ENCODE data around the gene CYTH3. TPM values are rescaled to one million over a fixed set of nuclear protein-coding genes. Genes with fewer than 3 reads are reported as not detected.

Gene CYTH3
- total and polyA plus RNA-seq, 2 donors (not counting 3 experiments of a cell fraction or from before 2014, with no cell fraction given), result 8.6 to 11.2 TPM

- Histone ChIP-seq H3K4me3 (replicated peaks in 1 of 3; ENCODE audit: insufficient read depth in 1 of 3, low read depth in 1 of 3, low read length in 3 of 3) (no peak overlapping the region), H3K79me2 (ENCODE audit: control insufficient read depth, insufficient read depth, low read length) (no peaks in the 10 kb centered on the region), H3K9me3 (replicated peaks; ENCODE audit: control insufficient read depth, insufficient read depth, low read length) (no peaks in the 10 kb centered on the region), H3K27ac (ENCODE audit: insufficient read depth, low read depth, low read length) (no peak overlapping the region), H3K4me1 (ENCODE audit: control insufficient read depth, extremely low read depth, insufficient read depth, low read length) (no peaks in the 10 kb centered on the region), H3K27me3 (ENCODE audit: control insufficient read depth in 2 of 2, insufficient read depth in 2 of 2, low read length in 2 of 2) (no peaks in the 10 kb centered on the region), H3K9me1 (replicated peaks; ENCODE audit: control insufficient read depth, extremely low read depth, insufficient read depth, low read length) (no peaks in the 10 kb centered on the region), H3K4me2 (ENCODE audit: insufficient read depth, low read length) (no peak overlapping the region), H3K36me3 (ENCODE audit: control insufficient read depth in 2 of 2, extremely low read depth in 1 of 2, insufficient read depth in 2 of 2, low read length in 2 of 2) (no peaks in the 10 kb centered on the region), H4K20me1 (replicated peaks; ENCODE audit: control insufficient read depth, extremely low read depth, insufficient read depth, low read length) (no peaks in the 10 kb centered on the region), H2AFZ (ENCODE audit: low read depth, low read length) (no peak overlapping the region), H3K9ac (replicated peaks; ENCODE audit: extremely low read depth, insufficient read depth, low read length) (no peak overlapping the region)
- no peak for TF ChIP-seq MAX (IDR thresholded peaks at IDR 0.05; ENCODE audit: insufficient read depth, insufficient read length)
- no peak for TF ChIP-seq EZH2 (IDR thresholded peaks at IDR 0.05; ENCODE audit: borderline replicate concordance, low read depth, low read length, severe bottlenecking)
- TF ChIP-seq POLR2AphosphoS5 (IDR thresholded peaks at IDR 0.05; ENCODE audit: insufficient read depth, low read depth, low read length), result no peak
- no peak for TF ChIP-seq JUN (IDR thresholded peaks at IDR 0.05; ENCODE audit: borderline replicate concordance, insufficient read depth, insufficient read length, low read depth)
- TF ChIP-seq POLR2A (IDR thresholded peaks at IDR 0.05; ENCODE audit: low read depth, low read length), result no peak
- TF ChIP-seq CTCF (IDR thresholded peaks at IDR 0.05; ENCODE audit: extremely low read depth in 1 of 2, insufficient read depth in 1 of 2, low read depth in 1 of 2, low read length in 2 of 2), result no peak
- no peak for TF ChIP-seq MYC (IDR thresholded peaks at IDR 0.05; ENCODE audit: low read depth, low read length)
- no peak for TF ChIP-seq GATA2 (IDR thresholded peaks at IDR 0.05; ENCODE audit: insufficient read depth, insufficient read length, low read depth, low read length)
- TF ChIP-seq FOS (IDR thresholded peaks at IDR 0.05; ENCODE audit: borderline replicate concordance, insufficient read depth, low read length), result no peak
- DNase-seq (ENCODE audit: low read depth, low spot score), result no peak
- intact Hi-C loops (cut with micrococcal nuclease), result no loop called here
- ChIA-PET CTCF (interaction anchor here (1.3 to 2.2 kb wide), 4 partner anchors 12 to 43 kb away, joined by 3 to 6 read pairs (median 5); no protein-coding TSS in a partner anchor), POLR2A (no interaction called here)
- no peak for FAIRE-seq
- no TSS peak for BruUV-seq (replicated peaks)
- dilution Hi-C loops (cut with MboI; ENCODE audit: extremely low pct_ligation_motif_present, low sequenced_read_pairs), result no loop called here
Measured at GRCh38 chr7:6203381-6203780, 69.0 kb downstream of the CYTH3 start.

Measured in endothelial cell of umbilical vein (primary cell).